Hair follicular keratinocyte (primary cell): Measurements from ENCODE around the gene EXOC6B. TPM values are rescaled to one million over a fixed set of nuclear protein-coding genes. Genes with fewer than 3 reads are reported as not detected.

Experiments
- total RNA-seq: library from RNA; depleted of rRNA; stranded (reverse); fragments of >200 nt; gene quantifications from 2 replicates; pipeline ENCODE4 v1.2.3, GENCODE V29; 2015

EXOC6B gene
- total RNA-seq: 22.6 and 25.8 TPM in 2 replicates

DNA sequence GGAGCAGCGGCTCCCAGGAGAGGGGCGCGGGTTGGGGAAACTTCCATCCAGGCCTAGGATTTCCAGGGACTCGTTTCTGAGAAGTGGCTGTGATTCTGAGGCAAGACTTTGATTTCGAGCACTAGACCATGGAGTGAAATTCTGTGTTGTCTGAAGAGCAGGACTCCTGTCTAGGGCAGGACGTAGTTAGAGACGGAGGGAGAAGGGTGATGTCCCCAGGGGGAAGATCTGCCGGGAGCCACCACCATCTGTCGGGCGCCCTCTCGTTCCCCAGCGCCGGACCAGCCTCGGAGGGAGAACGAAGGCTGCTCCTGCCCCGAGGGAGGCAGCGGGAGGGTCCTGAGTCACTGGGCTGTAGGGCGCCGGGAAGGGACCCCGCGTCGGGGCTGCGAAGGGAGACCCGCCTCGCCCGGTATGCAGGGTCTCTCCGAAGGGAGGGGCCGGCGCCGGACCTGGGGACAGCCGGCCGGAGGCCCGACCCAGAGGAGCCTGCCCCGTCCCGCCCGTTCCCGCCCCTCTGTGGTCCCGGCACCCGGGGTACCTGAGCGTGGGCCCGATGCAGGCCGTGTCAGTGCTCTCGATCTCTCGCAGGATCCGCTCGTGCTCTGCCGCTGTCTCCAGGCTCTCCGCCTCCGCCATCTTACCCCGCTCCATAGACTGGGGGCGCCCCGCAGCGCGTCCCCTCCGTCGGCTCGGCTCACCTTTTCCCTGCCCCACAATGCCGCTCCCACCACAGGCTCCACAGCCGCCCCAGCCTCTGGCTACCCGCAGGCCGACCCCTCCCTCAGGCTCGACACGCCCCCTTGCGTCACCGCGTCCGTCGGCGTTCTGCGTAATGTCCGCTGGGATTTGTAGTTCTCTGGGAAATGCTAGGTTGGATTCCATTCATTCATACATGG is at the start of gene EXOC6B:
Gene EXOC6B (minus strand): TSS at position 777 of the 899 bp plus-strand sequence.

DNA sequence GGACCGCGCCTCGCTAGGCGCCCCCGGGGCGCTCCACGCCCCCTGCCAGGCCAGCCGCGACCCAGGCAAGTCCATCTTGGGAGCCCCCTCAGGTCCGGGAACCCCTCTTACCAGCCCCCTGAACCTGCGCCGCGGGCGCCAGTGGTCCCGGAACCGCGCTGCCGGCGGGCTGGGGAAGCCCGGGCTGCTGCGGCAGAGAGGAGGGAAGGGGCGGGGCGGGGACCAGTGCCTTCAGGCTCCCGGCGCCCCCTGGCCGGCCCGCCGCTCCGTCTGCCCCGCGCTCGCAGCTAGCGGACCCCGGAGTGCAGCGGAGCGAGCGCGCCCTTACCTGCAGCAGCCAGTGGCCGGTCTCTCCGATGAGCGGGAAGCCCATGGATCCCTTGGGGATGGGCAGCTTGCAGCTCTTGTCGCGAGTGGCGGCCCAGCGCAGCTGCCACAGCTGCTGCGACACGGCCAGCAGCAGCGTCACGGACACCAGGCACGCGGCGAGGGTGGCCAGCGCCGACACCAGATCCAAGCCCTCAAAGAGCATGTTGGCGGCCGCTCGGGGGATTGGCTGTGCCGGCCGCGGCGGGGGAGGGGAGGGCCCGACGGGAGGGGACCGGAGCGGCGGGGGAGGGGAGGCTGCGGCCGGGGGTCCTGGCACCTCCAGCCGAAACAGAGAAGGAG is 678.4 kb downstream of the EXOC6B start, which contains the start of gene CYP26B1:
Gene CYP26B1 (minus strand): TSS at position 560 of the 669 bp plus-strand sequence. CDS start 28 bp downstream, at position 532.

Other genes starting within 250 kb of the EXOC6B start
- gene SPR, start 61.4 kb upstream of the EXOC6B start, total RNA-seq: 20.9 and 32.8 TPM in 2 replicates
- 0.16 TPM in 1 of 2 replicates, not detected in the other for gene EMX1, start 91.5 kb upstream of the EXOC6B start, total RNA-seq
- gene SFXN5, start 245.7 kb upstream of the EXOC6B start, total RNA-seq: 3.6 and 4.1 TPM in 2 replicates